ENCODE results near the gene CYTH3.

The CYTH3 gene

GRCh38 chr7:6166443-6166891 is 106.0 kb downstream of the CYTH3 start:
- Mint-ChIP-seq H3K27ac (peak overlapping the region; percentile 13 to 92 (median 62)), H3K36me3 (ENCODE audit: low read depth) (peaks cover 22% of the 10 kb centered on the region), H3K4me1 (peaks cover 55% of the 10 kb centered on the region), H3K4me3 (no peak overlapping the region), H3K9me3 (no peaks in the 10 kb centered on the region), H3K27me3 (ENCODE audit: low read depth) (peaks cover 3% of the 10 kb centered on the region)
- no peak for TF ChIP-seq CTCF (IDR thresholded peaks at IDR 0.05; ENCODE audit: unreplicated experiment in 3 of 3)

GRCh38 chr7:6165521-6166320 is 106.7 kb downstream of the CYTH3 start:
- Mint-ChIP-seq H3K9me3 (no peaks in the 10 kb centered on the region), H3K4me3 (no peak overlapping the region), H3K4me1 (peaks cover 53% of the 10 kb centered on the region), H3K27me3 (ENCODE audit: low read depth) (peaks cover 3% of the 10 kb centered on the region), H3K36me3 (ENCODE audit: low read depth) (peaks cover 30% of the 10 kb centered on the region), H3K27ac (peak overlapping the region in 2 of 3 experiments; percentile 13 to 92)
- no peak for TF ChIP-seq CTCF (IDR thresholded peaks at IDR 0.05; ENCODE audit: unreplicated experiment in 3 of 3)

- no peaks in the 10 kb centered on the region for H3K9me3 Mint-ChIP-seq
- H3K4me1 Mint-ChIP-seq, result peaks cover 59% of the 10 kb centered on the region
- peaks cover 36% of the 10 kb centered on the region for H3K36me3 Mint-ChIP-seq (ENCODE audit: low read depth)
- peaks cover 3% of the 10 kb centered on the region for H3K27me3 Mint-ChIP-seq (ENCODE audit: low read depth)
- peak overlapping the region in 1 of 3 experiments; percentile 60 for H3K27ac Mint-ChIP-seq
- no peak overlapping the region for H3K4me3 Mint-ChIP-seq
- TF ChIP-seq CTCF (IDR thresholded peaks at IDR 0.05; ENCODE audit: unreplicated experiment in 3 of 3), result no peak
These were observed 107.3 kb downstream of the CYTH3 start for GRCh38 chr7:6165075-6165474.

GRCh38 chr7:6164491-6164890 is 107.9 kb downstream of the CYTH3 start:
- TF ChIP-seq CTCF (IDR thresholded peaks at IDR 0.05; ENCODE audit: unreplicated experiment in 3 of 3), result peak; percentile 38 to 51 (median 44)
- Mint-ChIP-seq H3K36me3 (ENCODE audit: low read depth) (peaks cover 34% of the 10 kb centered on the region), H3K27me3 (ENCODE audit: low read depth) (peaks cover 3% of the 10 kb centered on the region), H3K27ac (peak overlapping the region in 1 of 3 experiments; percentile 22), H3K4me3 (no peak overlapping the region), H3K4me1 (peaks cover 57% of the 10 kb centered on the region), H3K9me3 (no peaks in the 10 kb centered on the region)

GRCh38 chr7:6164010-6164409 is 108.4 kb downstream of the CYTH3 start:
- Mint-ChIP-seq H3K4me3 (no peak overlapping the region), H3K27me3 (ENCODE audit: low read depth) (peaks cover 3% of the 10 kb centered on the region), H3K9me3 (no peaks in the 10 kb centered on the region), H3K27ac (peak overlapping the region in 1 of 3 experiments; percentile 22), H3K36me3 (ENCODE audit: low read depth) (peaks cover 37% of the 10 kb centered on the region), H3K4me1 (peaks cover 57% of the 10 kb centered on the region)
- no peak for TF ChIP-seq CTCF (IDR thresholded peaks at IDR 0.05; ENCODE audit: unreplicated experiment in 3 of 3)

GRCh38 chr7:6163402-6163801 is 109.0 kb downstream of the CYTH3 start:
- Mint-ChIP-seq H3K27me3 (ENCODE audit: low read depth) (peaks cover 3% of the 10 kb centered on the region), H3K4me3 (no peak overlapping the region), H3K27ac (peak overlapping the region in 2 of 3 experiments; percentile 38 to 65), H3K36me3 (ENCODE audit: low read depth) (peaks cover 40% of the 10 kb centered on the region), H3K9me3 (no peaks in the 10 kb centered on the region), H3K4me1 (peaks cover 52% of the 10 kb centered on the region)
- no peak for TF ChIP-seq CTCF (IDR thresholded peaks at IDR 0.05; ENCODE audit: unreplicated experiment in 3 of 3)
